D721Med (cell line): ENCODE results near the gene TBC1D5.
A peak's percentile ranks its signal among the peaks of the same experiment; 100 is the strongest.
"Not testable (repeated sequence)": the region's sequence is repeated elsewhere in the genome, so short reads cannot be mapped to it uniquely, and the experiment has no call there.

Experiments
- DNase-seq: peaks from one replicate; pipeline ENCODE4 v3.0.0; 2011; ENCODE audit warnings: low spot score; ENCODE audit not compliant: insufficient read length
- FAIRE-seq: peaks from 2 replicates; lab custom pipeline; 2011; peaks lifted over from hg19 to GRCh38; lab: Jason Lieb, UNC
- CTCF ChIP-seq: IDR thresholded peaks from 2 replicates; pipeline ENCODE4 v1.5.1; 2012; ENCODE audit warnings: mild to moderate bottlenecking, control low read depth; ENCODE audit not compliant: insufficient read depth; ENCODE audit errors: missing control alignments

TBC1D5 gene

GRCh38 chr3:17544632-17545031 lies 197.8 kb downstream of the TBC1D5 start:
- TF ChIP-seq CTCF: no peak
- no peak for FAIRE-seq
- no peak for DNase-seq

GRCh38 chr3:17542591-17542990 lies 199.8 kb downstream of the TBC1D5 start:
- DNase-seq (no peak), FAIRE-seq (peak; percentile 74)
- no peak for TF ChIP-seq CTCF

DNA sequence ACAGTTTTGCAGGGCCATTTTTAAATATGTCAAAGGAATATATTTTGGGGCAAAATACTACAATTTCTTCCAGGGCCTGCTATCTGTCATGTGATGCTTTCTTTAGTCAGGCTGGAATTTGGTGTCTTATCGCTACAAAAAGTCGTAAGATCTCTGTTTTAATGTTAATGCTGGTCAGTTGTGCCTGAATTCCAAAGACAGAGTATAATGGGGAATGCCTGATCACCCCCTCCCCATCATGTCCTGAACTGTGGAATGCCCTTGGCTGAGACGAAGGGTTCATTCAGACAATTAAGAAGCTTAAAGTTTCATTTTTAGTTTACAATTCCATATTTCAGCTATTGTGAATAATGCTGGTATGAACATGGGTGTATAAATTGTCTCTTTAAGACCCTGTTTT lies 203.0 kb downstream of the TBC1D5 start:
- DNase-seq (no peak), FAIRE-seq (no peak)
- no peak for TF ChIP-seq CTCF

DNA sequence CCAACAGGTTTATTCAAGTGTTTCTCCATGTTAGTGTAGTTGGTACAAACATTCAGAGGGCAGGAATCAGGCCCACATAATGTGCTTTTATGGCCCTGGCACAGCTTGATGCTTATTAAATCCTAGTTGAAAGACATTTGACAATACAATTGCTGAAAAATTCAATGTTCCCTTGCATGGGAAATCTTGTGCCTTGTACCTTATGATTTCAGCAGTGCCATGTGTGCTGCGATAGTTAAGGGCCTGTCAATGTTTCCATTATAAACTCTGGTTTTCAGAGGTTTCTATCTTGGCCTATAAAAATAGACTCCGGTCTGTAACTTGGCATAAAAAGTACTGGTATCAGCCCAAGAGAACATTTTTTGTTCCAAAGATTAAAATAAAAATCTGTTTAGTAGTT lies 207.2 kb downstream of the TBC1D5 start:
- TF ChIP-seq CTCF: no peak
- DNase-seq (no peak), FAIRE-seq (no peak)

- FAIRE-seq: not testable (repeated sequence)
These were observed 210.0 kb downstream of the TBC1D5 start for GRCh38 chr3:17532446-17532845.

DNA sequence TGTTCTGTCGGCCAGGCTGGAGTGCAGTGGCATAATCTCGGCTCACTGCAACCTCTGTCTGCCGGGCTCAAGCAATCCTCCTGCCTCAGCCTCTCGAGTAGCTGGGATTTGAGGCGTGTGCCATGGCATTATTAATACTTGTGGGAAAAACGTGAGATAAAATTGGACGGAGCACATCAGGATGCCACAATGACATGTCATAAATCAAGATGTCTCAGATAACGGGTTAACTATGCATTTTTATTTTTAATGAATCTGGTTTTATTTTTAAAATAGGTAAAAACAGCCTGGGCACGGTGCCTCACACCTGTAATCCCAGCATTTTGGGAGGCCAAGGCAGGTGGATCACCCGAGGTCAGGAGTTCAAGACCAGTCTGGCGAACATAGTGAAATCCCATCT lies 212.8 kb downstream of the TBC1D5 start:
- no peak for TF ChIP-seq CTCF
- FAIRE-seq (no peak), DNase-seq (no peak)

More at GRCh38 chr3:17532446-17532845, 210.0 kb downstream of the TBC1D5 start:
- not testable (repeated sequence) for DNase-seq

DNA sequence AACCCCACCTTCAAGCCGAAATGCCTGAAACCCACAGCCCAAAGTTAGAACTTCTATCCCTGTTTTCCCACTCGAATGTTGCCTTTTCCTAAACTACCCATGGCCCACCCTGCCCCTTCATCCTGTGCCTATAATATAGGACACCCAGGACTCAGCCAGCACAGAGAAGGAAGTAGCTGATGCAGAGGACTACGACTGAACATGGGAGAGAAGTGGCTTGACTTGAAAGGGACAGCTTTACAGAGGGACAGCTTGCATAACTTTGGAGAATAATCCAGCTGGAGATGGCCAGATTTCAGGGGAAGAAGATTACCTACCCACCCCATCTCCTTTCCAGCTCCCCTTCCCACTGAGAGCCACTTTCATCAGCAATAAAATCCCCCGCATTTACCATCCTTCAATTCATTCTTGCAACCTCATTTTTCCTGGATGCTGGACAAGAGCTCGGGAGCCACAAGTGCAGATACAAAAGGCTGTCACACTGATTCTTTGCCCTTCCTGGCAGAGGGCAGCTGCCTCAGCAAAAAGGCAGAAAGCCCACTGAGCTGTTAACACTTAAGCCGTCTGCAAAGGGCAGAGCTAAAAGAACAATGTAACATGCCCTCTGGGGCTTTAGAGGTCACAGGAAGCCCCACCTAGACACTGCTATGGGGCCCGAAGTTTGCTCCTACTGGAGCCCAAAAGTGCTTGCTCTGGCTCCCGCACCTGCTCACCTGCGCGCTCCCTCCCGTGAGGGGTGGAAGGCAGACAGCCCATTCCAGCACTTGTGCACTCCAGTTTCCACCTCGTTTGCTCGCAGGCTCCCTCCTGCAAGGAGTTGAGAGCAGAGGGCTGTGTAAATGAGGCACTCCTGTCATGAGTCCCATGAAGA lies 224.0 kb downstream of the TBC1D5 start:
- DNase-seq (no peak), FAIRE-seq (no peak)
- no peak for TF ChIP-seq CTCF
